Fibroblast of mammary gland (primary cell): ENCODE measurements around the gene P2RX3.

ENCODE experiments used
- DNase-seq: peaks from one replicate; pipeline ENCODE4 v3.0.0-alpha.2; 2010; ENCODE audit warnings: low read depth
- H3K4me3 ChIP-seq: 2 replicates; pipeline ENCODE4 v1.5.1; 2011; ENCODE audit warnings: low read depth, mild to moderate bottlenecking, low read length, moderate library complexity; ENCODE audit not compliant: control insufficient read depth
- TF ChIP-seq, protein P1 (sequence below): conservative IDR thresholded peaks from 2 replicates; pipeline ENCODE4 v1.5.1; 2011; ENCODE audit warnings: low read depth, low read length, inconsistent platforms; ENCODE audit not compliant: control insufficient read depth, insufficient read depth

The P2RX3 gene

DNA sequence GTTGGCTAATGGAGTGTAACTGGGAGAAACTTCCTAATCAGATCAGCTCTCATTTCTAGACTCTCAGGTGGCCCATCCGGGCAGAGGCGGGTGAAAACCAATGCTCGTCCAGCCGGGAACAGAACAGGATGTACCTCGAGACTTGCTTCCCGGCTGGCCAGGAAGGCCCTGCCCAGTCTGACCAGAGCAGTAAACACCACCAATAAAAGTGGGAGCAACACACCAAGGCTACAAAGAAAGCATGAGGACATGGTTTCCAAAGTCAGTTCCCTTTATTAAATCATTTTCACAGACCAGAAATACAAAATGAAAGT lies 12.5 kb upstream of the P2RX3 start:
- TF ChIP-seq, protein P1, sequence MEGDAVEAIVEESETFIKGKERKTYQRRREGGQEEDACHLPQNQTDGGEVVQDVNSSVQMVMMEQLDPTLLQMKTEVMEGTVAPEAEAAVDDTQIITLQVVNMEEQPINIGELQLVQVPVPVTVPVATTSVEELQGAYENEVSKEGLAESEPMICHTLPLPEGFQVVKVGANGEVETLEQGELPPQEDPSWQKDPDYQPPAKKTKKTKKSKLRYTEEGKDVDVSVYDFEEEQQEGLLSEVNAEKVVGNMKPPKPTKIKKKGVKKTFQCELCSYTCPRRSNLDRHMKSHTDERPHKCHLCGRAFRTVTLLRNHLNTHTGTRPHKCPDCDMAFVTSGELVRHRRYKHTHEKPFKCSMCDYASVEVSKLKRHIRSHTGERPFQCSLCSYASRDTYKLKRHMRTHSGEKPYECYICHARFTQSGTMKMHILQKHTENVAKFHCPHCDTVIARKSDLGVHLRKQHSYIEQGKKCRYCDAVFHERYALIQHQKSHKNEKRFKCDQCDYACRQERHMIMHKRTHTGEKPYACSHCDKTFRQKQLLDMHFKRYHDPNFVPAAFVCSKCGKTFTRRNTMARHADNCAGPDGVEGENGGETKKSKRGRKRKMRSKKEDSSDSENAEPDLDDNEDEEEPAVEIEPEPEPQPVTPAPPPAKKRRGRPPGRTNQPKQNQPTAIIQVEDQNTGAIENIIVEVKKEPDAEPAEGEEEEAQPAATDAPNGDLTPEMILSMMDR = no peak
- peak overlapping the region; percentile 61 for H3K4me3 ChIP-seq
- no peak for DNase-seq

- no peak overlapping the region for H3K4me3 ChIP-seq
- no peak for DNase-seq
- TF ChIP-seq, protein P1 = no peak
Observed at GRCh38 chr11:57327721-57328120, 10.4 kb upstream of the P2RX3 start.

DNA sequence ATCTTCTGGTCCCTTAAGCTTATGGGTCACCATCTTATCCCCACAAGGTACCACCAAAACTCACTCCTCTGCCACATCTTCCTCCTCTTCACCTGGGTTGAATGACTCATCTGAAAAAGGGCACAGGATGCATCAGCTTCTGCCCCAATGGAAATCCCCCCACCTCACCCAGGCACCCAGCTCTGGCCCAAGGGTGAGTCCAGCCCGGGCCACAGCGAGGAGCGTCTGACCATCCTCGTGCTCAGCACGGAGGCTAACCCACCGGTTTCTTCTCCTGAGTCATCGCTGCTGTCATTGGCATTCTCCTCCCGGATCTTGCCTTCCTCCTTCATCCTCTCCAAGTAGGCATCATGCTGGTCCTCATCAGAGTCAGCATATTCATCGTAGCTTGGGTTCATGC lies 8.1 kb upstream of the P2RX3 start:
- TF ChIP-seq, protein P1 = no peak
- H3K4me3 ChIP-seq = no peak overlapping the region
- no peak for DNase-seq

- no peak for DNase-seq
- no peak overlapping the region for H3K4me3 ChIP-seq
- TF ChIP-seq, protein P1 = no peak
Observed at GRCh38 chr11:57331720-57332119, 6.4 kb upstream of the P2RX3 start.

DNA sequence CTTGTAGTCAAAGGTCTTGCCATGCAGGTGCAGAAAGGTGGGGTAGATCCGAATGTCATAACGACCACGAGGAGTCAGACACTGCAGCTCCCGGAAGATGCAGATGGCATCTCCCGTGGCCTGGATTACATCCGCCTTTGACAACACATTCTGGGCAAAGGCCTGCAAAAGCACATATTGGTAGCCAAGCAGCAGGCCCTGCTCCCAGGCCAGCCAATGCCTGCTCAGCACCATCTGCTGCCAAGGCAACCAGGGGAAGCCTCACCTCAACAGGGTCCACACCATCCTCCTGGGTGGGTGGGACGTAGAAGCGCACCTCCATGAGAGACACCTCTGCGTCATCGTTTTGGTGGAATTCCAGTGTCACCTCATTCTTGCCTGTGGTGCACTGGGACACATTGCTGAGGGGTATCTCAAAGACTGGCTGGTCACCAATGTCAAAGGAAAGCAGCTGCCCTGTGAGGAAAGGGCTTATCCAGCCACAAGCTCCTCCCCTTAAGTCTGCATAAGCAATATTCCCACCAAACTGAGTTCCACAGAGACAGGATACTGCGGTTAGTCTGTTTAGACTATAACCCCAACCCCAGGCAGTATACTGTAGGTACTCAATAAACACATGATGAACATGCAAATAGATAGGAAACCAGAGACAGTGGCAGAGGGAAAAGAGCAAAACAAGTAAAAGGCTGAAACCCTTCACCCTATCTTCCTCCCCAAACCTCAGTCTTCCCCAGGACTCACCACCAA lies 5.3 kb upstream of the P2RX3 start:
- TF ChIP-seq, protein P1 = no peak
- H3K4me3 ChIP-seq = no peak overlapping the region
- no peak for DNase-seq

GRCh38 chr11:57335023-57335342 lies 3.2 kb upstream of the P2RX3 start:
- TF ChIP-seq, protein P1 = no peak
- H3K4me3 ChIP-seq = peak overlapping the region; percentile 67
- no peak for DNase-seq
